Upper lobe of left lung (tissue), 6 donors: ENCODE data around the gene CAND2. TPM values are rescaled to one million over a fixed set of nuclear protein-coding genes. Genes with fewer than 3 reads are reported as not detected.

ENCODE experiments used
- ATAC-seq, 2 donors: fragments of 200-7000 bp; cut with Tn5 transposase; one replicate each; pipeline ENCODE4 v1.9.1; 2022; ENCODE audit warnings: mild to moderate bottlenecking in 2 of 2, moderate library complexity in 2 of 2; ENCODE audit not compliant: low FRiP score in 2 of 2
- DNase-seq, 2 donors: peaks; one replicate each; pipeline ENCODE4 v3.0.0-alpha.2; 2019 to 2020
- H3K27ac ChIP-seq, 4 donors: fragments of 200-600 bp; sonication (generic); one replicate each; pipeline ENCODE4 v1.5.1; 2016 to 2019
- H3K27me3 ChIP-seq, 4 donors: fragments of 200-600 bp; sonication (generic); one replicate each; pipeline ENCODE4 v1.5.1; 2017 to 2019
- H3K36me3 ChIP-seq, 4 donors: fragments of 200-600 bp; sonication (generic); one replicate each; pipeline ENCODE4 v1.5.1; 2016 to 2019
- H3K4me1 ChIP-seq, 4 donors: fragments of 200-600 bp; sonication (generic); one replicate each; pipeline ENCODE4 v1.5.1; 2018 to 2019
- H3K4me3 ChIP-seq, 4 donors: fragments of 200-600 bp; sonication (generic); one replicate each; pipeline ENCODE4 v1.5.1; 2017 to 2019; ENCODE audit warnings: mild to moderate bottlenecking in 2 of 4, moderate library complexity in 1 of 4
- H3K9me3 ChIP-seq, 4 donors: fragments of 200-600 bp; sonication (generic); one replicate each; pipeline ENCODE4 v1.5.1; 2018 to 2019
- EP300 ChIP-seq, 4 donors: sonication (generic); formaldehyde crosslinking; IDR thresholded peaks; one replicate each; pipeline ENCODE4 v1.5.1; 2017; ENCODE audit warnings: antibody characterized with exemption in 4 of 4, control low read depth in 2 of 4
- POLR2A ChIP-seq, 4 donors: fragments of 450-650 bp; IDR thresholded peaks; one replicate each; pipeline ENCODE4 v1.5.1; 2016 to 2017; ENCODE audit warnings: antibody characterized with exemption in 4 of 4, mild to moderate bottlenecking in 2 of 4
- POLR2AphosphoS5 ChIP-seq, 2 donors: sonication (generic); formaldehyde crosslinking; IDR thresholded peaks; one replicate each; pipeline ENCODE4 v1.5.1; 2017; ENCODE audit warnings: antibody characterized with exemption in 2 of 2
- whole genome bisulfite sequencing, 2 donors: methylation state at CpG; one replicate each; pipeline ENCODE4 v1.1.5; 2017 to 2018; 5-methylcytosine and 5-hydroxymethylcytosine counted together
- total RNA-seq, 6 donors: library from RNA; depleted of rRNA in 4 of 6; stranded (reverse); fragments of >200 nt in 4 of 6; gene quantifications; one replicate each; pipeline versions ENCODE4 v1.1.0 to v1.2.1, GENCODE V29; 2016 to 2021
- TF ChIP-seq, protein P1 (sequence below), 6 experiments: fragments of 450-650 bp in 4 of 6; fragments of 200-600 bp in 2 of 6; sonication (generic) in 2 of 6; IDR thresholded peaks; one replicate each; pipeline ENCODE4 v1.5.1; 2016 to 2019; ENCODE audit warnings: antibody characterized with exemption in 6 of 6
- donor health status: DM: no; HTN: no; CAD: no; lungs with moderate emphysema.
- donor health status: DM: no; HTN: yes; CAD: no; lungs with severe emphysema.

CAND2 gene
- total RNA-seq, 6 donors from 2014 or later, result 2.3 to 7.3 (median 5.0) TPM

GRCh38 chr3:12813967-12814366, 17.5 kb downstream of the CAND2 start:
- TF ChIP-seq POLR2AphosphoS5 (IDR thresholded peaks at IDR 0.05) (no peak), POLR2A (IDR thresholded peaks at IDR 0.05) (no peak), EP300 (IDR thresholded peaks at IDR 0.05) (no peak)
- TF ChIP-seq, protein P1, sequence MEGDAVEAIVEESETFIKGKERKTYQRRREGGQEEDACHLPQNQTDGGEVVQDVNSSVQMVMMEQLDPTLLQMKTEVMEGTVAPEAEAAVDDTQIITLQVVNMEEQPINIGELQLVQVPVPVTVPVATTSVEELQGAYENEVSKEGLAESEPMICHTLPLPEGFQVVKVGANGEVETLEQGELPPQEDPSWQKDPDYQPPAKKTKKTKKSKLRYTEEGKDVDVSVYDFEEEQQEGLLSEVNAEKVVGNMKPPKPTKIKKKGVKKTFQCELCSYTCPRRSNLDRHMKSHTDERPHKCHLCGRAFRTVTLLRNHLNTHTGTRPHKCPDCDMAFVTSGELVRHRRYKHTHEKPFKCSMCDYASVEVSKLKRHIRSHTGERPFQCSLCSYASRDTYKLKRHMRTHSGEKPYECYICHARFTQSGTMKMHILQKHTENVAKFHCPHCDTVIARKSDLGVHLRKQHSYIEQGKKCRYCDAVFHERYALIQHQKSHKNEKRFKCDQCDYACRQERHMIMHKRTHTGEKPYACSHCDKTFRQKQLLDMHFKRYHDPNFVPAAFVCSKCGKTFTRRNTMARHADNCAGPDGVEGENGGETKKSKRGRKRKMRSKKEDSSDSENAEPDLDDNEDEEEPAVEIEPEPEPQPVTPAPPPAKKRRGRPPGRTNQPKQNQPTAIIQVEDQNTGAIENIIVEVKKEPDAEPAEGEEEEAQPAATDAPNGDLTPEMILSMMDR (IDR thresholded peaks at IDR 0.05), result no peak
- H3K4me3 ChIP-seq, result no peak overlapping the region
- H3K27me3 ChIP-seq, result no peaks in the 10 kb centered on the region
- DNase-seq, result peak in 1 of 2 donors; percentile 55
- peaks cover 6 to 16% (median 8%) of the 10 kb centered on the region in 4 donors for H3K4me1 ChIP-seq
- peaks cover 0 to 36% (median 21%) of the 10 kb centered on the region in 4 donors for H3K36me3 ChIP-seq
- no peak overlapping the region for H3K27ac ChIP-seq
- H3K9me3 ChIP-seq, result no peaks in the 10 kb centered on the region
- ATAC-seq, result no peak
- WGBS, 2 donors, result 88 to 90% methylated on average over 5 to 6 of the region's 6 CpGs

DNA sequence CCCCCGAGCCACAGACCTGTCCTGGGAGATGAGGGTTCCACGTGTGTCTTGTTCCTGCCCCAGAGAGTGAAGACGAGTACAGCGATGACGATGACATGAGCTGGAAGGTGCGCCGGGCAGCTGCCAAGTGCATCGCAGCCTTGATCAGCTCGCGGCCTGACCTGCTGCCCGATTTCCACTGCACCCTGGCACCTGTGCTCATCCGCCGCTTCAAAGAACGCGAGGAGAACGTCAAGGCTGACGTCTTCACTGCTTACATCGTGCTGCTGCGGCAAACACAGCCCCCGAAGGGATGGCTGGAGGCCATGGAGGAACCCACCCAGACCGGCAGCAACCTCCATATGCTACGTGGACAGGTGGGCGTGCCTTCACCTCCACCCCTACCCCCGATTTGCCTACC, 18.6 kb downstream of the CAND2 start:
- peaks cover 0 to 37% (median 21%) of the 10 kb centered on the region in 4 donors for H3K36me3 ChIP-seq
- no peaks in the 10 kb centered on the region for H3K9me3 ChIP-seq
- no peaks in the 10 kb centered on the region for H3K27me3 ChIP-seq
- peak in 1 of 2 donors; percentile 57 for DNase-seq
- TF ChIP-seq, protein P1 (IDR thresholded peaks at IDR 0.05), result no peak
- TF ChIP-seq POLR2AphosphoS5 (IDR thresholded peaks at IDR 0.05) (no peak), POLR2A (IDR thresholded peaks at IDR 0.05) (no peak), EP300 (IDR thresholded peaks at IDR 0.05) (no peak)
- H3K27ac ChIP-seq, result no peak overlapping the region
- H3K4me1 ChIP-seq, result peaks cover 0 to 9% (median 5%) of the 10 kb centered on the region in 4 donors
- 93 to 96% methylated on average over 18 to 22 of the region's 24 CpGs for WGBS, 2 donors
- no peak for ATAC-seq
- no peak overlapping the region for H3K4me3 ChIP-seq

DNA sequence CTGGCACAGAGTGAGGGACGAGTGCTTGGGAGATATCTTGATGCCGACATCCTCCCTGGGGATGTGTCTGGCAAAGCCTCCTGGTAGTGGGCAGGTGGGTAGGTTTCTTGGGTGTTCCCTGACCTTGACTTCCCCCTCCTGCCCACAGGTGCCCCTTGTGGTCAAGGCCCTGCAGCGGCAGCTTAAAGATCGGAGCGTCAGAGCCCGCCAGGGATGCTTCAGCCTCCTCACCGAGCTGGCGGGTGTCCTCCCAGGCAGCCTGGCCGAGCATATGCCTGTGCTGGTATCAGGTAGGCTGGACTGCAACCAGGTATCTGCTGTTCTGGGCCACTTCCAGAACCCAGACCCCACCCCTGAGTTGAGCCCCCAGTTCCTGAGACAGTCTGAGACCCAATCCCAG, 19.2 kb downstream of the CAND2 start:
- H3K4me1 ChIP-seq, result peaks cover 0 to 4% (median 2%) of the 10 kb centered on the region in 4 donors
- ATAC-seq (no peak), DNase-seq (no peak)
- no peak overlapping the region for H3K27ac ChIP-seq
- H3K9me3 ChIP-seq, result no peaks in the 10 kb centered on the region
- TF ChIP-seq POLR2AphosphoS5 (IDR thresholded peaks at IDR 0.05) (no peak), EP300 (IDR thresholded peaks at IDR 0.05) (no peak), POLR2A (IDR thresholded peaks at IDR 0.05) (no peak)
- TF ChIP-seq, protein P1 (IDR thresholded peaks at IDR 0.05), result no peak
- H3K27me3 ChIP-seq, result no peaks in the 10 kb centered on the region
- H3K36me3 ChIP-seq, result peaks cover 0 to 39% (median 21%) of the 10 kb centered on the region in 4 donors
- 92 to 100% methylated on average over 1 to 5 of the region's 9 CpGs for WGBS, 2 donors
- no peak overlapping the region for H3K4me3 ChIP-seq

GRCh38 chr3:12816521-12817342, 20.3 kb downstream of the CAND2 start:
- H3K36me3 ChIP-seq, result peaks cover 0 to 41% (median 21%) of the 10 kb centered on the region in 4 donors

More at GRCh38 chr3:12816521-12817342, 20.3 kb downstream of the CAND2 start:
- peak in 1 of 2 donors; percentile 77 for DNase-seq
- 93 to 96% methylated on average over 9 to 33 of the region's 34 CpGs for WGBS, 2 donors
- Histone ChIP-seq H3K4me3 (no peak overlapping the region), H3K27ac (no peak overlapping the region), H3K4me1 (no peaks in the 10 kb centered on the region), H3K9me3 (no peaks in the 10 kb centered on the region), H3K27me3 (no peaks in the 10 kb centered on the region)
- TF ChIP-seq, protein P1 (IDR thresholded peaks at IDR 0.05), result no peak
- TF ChIP-seq EP300 (IDR thresholded peaks at IDR 0.05), result no peak
- no peak for TF ChIP-seq POLR2A (IDR thresholded peaks at IDR 0.05)
- TF ChIP-seq POLR2AphosphoS5 (IDR thresholded peaks at IDR 0.05), result no peak
- ATAC-seq, result no peak
